Mesendoderm (in vitro differentiated cells): ENCODE data around the gene PKNOX2.

Source experiments
- DNase-seq: peaks from one replicate; pipeline ENCODE4 v3.0.0; 2013
- H2AK5ac ChIP-seq: 2 replicates; pipeline ENCODE4 v1.6.1; 2013; ENCODE audit warnings: low read length, inconsistent platforms
- H2BK120ac ChIP-seq: 2 replicates; pipeline ENCODE4 v1.6.1; 2013; ENCODE audit warnings: low read depth, mild to moderate bottlenecking, low read length, moderate library complexity, mixed read lengths
- H2BK15ac ChIP-seq: replicated peaks from 2 replicates; pipeline ENCODE4 v1.6.1; 2013; ENCODE audit warnings: low read depth, mild to moderate bottlenecking, moderate library complexity
- H2BK5ac ChIP-seq: 2 replicates; pipeline ENCODE4 v1.6.1; 2013; ENCODE audit warnings: low read length, inconsistent platforms
- H3K18ac ChIP-seq: 2 replicates; pipeline ENCODE4 v1.6.1; 2013; ENCODE audit warnings: mild to moderate bottlenecking, low read length, mixed read lengths
- H3K23ac ChIP-seq: one replicate; pipeline ENCODE4 v1.6.1; 2013; ENCODE audit warnings: low read length
- H3K27ac ChIP-seq: 2 replicates; pipeline ENCODE4 v1.5.1; 2013; ENCODE audit warnings: low read depth, mild to moderate bottlenecking, inconsistent platforms, low read length, moderate library complexity
- H3K27me3 ChIP-seq: 2 replicates; pipeline ENCODE4 v1.6.1; 2013; ENCODE audit warnings: low read length, control low read depth, mild to moderate bottlenecking, inconsistent platforms; ENCODE audit not compliant: insufficient read depth, poor library complexity
- H3K36me3 ChIP-seq: 2 replicates; pipeline ENCODE4 v1.6.1; 2013; ENCODE audit warnings: low read length, inconsistent platforms; ENCODE audit not compliant: control insufficient read depth, insufficient read depth
- H3K4ac ChIP-seq: one replicate; pipeline ENCODE4 v1.6.1; 2013; ENCODE audit warnings: low read depth, mild to moderate bottlenecking, low read length, moderate library complexity
- H3K4me1 ChIP-seq: 2 replicates; pipeline ENCODE4 v1.6.1; 2013; ENCODE audit warnings: low read depth, low read length, inconsistent platforms; ENCODE audit not compliant: control insufficient read depth
- H3K4me2 ChIP-seq: 2 replicates; pipeline ENCODE4 v1.6.1; 2013; ENCODE audit warnings: low read length
- H3K4me3 ChIP-seq: 2 replicates; pipeline ENCODE4 v1.5.1; 2013; ENCODE audit warnings: mild to moderate bottlenecking, low read length
- H3K56ac ChIP-seq: one replicate; pipeline ENCODE4 v1.6.1; 2013; ENCODE audit warnings: low read length
- H3K79me1 ChIP-seq: 2 replicates; pipeline ENCODE4 v1.6.1; 2013; ENCODE audit warnings: low read length, inconsistent platforms
- H3K79me2 ChIP-seq: 2 replicates; pipeline ENCODE4 v1.6.1; 2013; ENCODE audit warnings: mild to moderate bottlenecking, low read length; ENCODE audit not compliant: control insufficient read depth, insufficient read depth
- H3K9ac ChIP-seq: 2 replicates; pipeline ENCODE4 v1.6.1; 2013; ENCODE audit warnings: low read length, inconsistent platforms
- H4K5ac ChIP-seq: one replicate; pipeline ENCODE4 v1.6.1; 2013; ENCODE audit warnings: low read length
- H4K8ac ChIP-seq: one replicate; pipeline ENCODE4 v1.6.1; 2013; ENCODE audit warnings: low read depth, mild to moderate bottlenecking, control low read depth, low read length, moderate library complexity
- WGBS: extraction: QIAGEN DNeasy Blood & Tissue Kit; methylation state at CpG from one replicate; pipeline ENCODE4 v1.1.7; 2013; ENCODE audit warnings: low lambda C conversion rate, missing lambda C conversion rate; ENCODE audit not compliant: insufficient coverage; ENCODE audit errors: extremely low coverage; 5-methylcytosine and 5-hydroxymethylcytosine counted together

The PKNOX2 gene

GRCh38 chr11:125418396-125418795, 253.8 kb downstream of the PKNOX2 start:
- Histone ChIP-seq H4K8ac (no peak overlapping the region), H3K23ac (no peak overlapping the region), H3K27ac (no peak overlapping the region), H4K5ac (no peak overlapping the region), H3K79me1 (no peaks in the 10 kb centered on the region), H2BK15ac (no peak overlapping the region), H3K79me2 (no peaks in the 10 kb centered on the region), H3K4me1 (no peaks in the 10 kb centered on the region), H3K27me3 (no peaks in the 10 kb centered on the region), H3K4me3 (no peak overlapping the region), H2BK5ac (no peak overlapping the region), H3K4me2 (no peak overlapping the region), H3K9ac (no peak overlapping the region), H3K36me3 (no peaks in the 10 kb centered on the region), H3K56ac (peak overlapping the region; percentile 17), H3K18ac (no peak overlapping the region), H2AK5ac (no peak overlapping the region), H3K4ac (no peak overlapping the region), H2BK120ac (no peak overlapping the region)
- DNase-seq, result peak; percentile 80
- no CpG with 5 or more reads among the region's 9 CpGs for whole genome bisulfite sequencing

GRCh38 chr11:125422681-125423080, 258.1 kb downstream of the PKNOX2 start:
- no peak overlapping the region for H2BK120ac ChIP-seq
- no peaks in the 10 kb centered on the region for H3K36me3 ChIP-seq
- no peaks in the 10 kb centered on the region for H3K79me1 ChIP-seq
- H3K4ac ChIP-seq, result no peak overlapping the region
- DNase-seq, result no peak
- no peak overlapping the region for H4K5ac ChIP-seq
- H4K8ac ChIP-seq, result no peak overlapping the region
- no peak overlapping the region for H3K27ac ChIP-seq
- no peaks in the 10 kb centered on the region for H3K27me3 ChIP-seq
- no peaks in the 10 kb centered on the region for H3K79me2 ChIP-seq
- no peak overlapping the region for H3K4me2 ChIP-seq
- H3K56ac ChIP-seq, result no peak overlapping the region
- H3K9ac ChIP-seq, result no peak overlapping the region
- no peak overlapping the region for H3K23ac ChIP-seq
- H2BK15ac ChIP-seq, result no peak overlapping the region
- H2BK5ac ChIP-seq, result no peak overlapping the region
- H3K18ac ChIP-seq, result no peak overlapping the region
- no CpG with 5 or more reads among the region's 4 CpGs for WGBS
- H3K4me1 ChIP-seq, result no peaks in the 10 kb centered on the region
- H2AK5ac ChIP-seq, result no peak overlapping the region
- H3K4me3 ChIP-seq, result no peak overlapping the region

- H3K36me3 ChIP-seq, result no peaks in the 10 kb centered on the region
- no peak overlapping the region for H2BK120ac ChIP-seq
- H4K8ac ChIP-seq, result no peak overlapping the region
- H3K4ac ChIP-seq, result no peak overlapping the region
- H3K79me1 ChIP-seq, result no peaks in the 10 kb centered on the region
- H3K18ac ChIP-seq, result no peak overlapping the region
- no peak overlapping the region for H2AK5ac ChIP-seq
- no peak overlapping the region for H3K27ac ChIP-seq
- H3K79me2 ChIP-seq, result no peaks in the 10 kb centered on the region
- no peak overlapping the region for H3K23ac ChIP-seq
- H3K4me3 ChIP-seq, result no peak overlapping the region
- no peak overlapping the region for H3K9ac ChIP-seq
- H2BK5ac ChIP-seq, result no peak overlapping the region
- no peaks in the 10 kb centered on the region for H3K27me3 ChIP-seq
- H2BK15ac ChIP-seq, result no peak overlapping the region
- WGBS, result no CpG with 5 or more reads among the region's 9 CpGs
- no peak overlapping the region for H3K56ac ChIP-seq
- no peak overlapping the region for H4K5ac ChIP-seq
- no peaks in the 10 kb centered on the region for H3K4me1 ChIP-seq
- DNase-seq, result peak; percentile 39
- no peak overlapping the region for H3K4me2 ChIP-seq
These were observed 258.8 kb downstream of the PKNOX2 start for GRCh38 chr11:125423247-125423849.

DNA sequence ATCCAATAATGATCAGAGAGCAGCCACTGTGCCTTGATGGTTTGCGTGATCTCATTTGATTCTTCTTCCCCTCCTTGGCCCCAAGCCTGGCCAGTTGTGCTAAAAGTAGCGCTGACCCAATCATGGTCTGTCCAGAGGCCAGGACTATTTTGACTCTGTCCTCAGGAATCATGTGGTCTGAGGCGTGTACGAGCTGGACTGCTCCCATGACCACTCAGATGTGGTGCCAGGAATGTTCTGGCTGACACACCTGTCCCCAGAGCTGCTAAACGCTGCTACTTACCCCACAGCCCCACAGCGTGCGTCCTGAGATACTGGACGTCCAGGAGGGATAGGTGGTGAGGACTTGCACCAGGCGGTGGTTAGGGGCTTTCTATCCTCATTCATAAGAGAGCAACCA, 261.1 kb downstream of the PKNOX2 start:
- no peaks in the 10 kb centered on the region for H3K36me3 ChIP-seq

DNA sequence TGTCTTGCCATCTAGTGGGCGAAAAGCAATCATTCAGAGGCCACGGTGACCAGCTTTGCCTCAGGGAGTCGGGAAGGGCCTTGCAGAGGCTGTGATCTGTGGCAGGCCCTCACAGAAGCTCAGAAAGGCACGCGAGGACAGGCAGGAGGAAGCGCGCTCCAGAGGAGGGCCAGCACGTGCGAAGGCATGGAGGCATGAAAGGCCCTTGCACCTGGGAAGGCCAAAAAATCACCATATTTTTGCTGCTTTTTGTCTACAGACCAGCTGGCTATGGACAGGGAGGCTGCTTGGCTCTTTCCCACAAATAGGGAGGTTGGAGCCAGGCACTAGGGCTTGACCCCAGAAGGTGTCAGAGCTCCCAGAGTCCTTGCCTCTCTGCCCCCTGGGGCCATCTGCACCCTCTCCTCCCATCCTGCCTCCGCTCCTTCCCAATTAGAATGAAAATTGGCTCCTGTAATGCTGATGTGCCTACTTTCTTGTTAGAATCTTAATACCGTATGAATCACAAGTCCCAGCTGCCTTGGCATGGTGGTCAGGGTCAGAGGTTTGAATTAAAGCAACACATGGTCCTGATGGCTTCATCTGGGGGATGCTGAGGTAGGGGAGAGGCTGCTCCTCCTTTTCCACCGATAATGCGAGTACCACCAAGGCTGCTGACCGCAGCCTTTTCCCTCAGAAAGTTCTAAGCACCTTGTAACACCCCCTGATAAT, 262.4 kb downstream of the PKNOX2 start:
- no peaks in the 10 kb centered on the region for H3K79me1 ChIP-seq
- no peak overlapping the region for H2BK5ac ChIP-seq
- H3K4ac ChIP-seq, result no peak overlapping the region
- no peak overlapping the region for H3K27ac ChIP-seq
- no peak overlapping the region for H4K5ac ChIP-seq
- no peak overlapping the region for H2BK15ac ChIP-seq
- no peak overlapping the region for H3K9ac ChIP-seq
- H3K4me2 ChIP-seq, result no peak overlapping the region
- no peaks in the 10 kb centered on the region for H3K36me3 ChIP-seq
- H2AK5ac ChIP-seq, result no peak overlapping the region
- H2BK120ac ChIP-seq, result no peak overlapping the region
- no peaks in the 10 kb centered on the region for H3K79me2 ChIP-seq
- H3K4me3 ChIP-seq, result no peak overlapping the region
- H3K18ac ChIP-seq, result no peak overlapping the region
- H4K8ac ChIP-seq, result no peak overlapping the region
- no peak overlapping the region for H3K23ac ChIP-seq
- H3K56ac ChIP-seq, result peak overlapping the region; percentile 42
- no peaks in the 10 kb centered on the region for H3K27me3 ChIP-seq
- WGBS, result no CpG with 5 or more reads among the region's 14 CpGs
- H3K4me1 ChIP-seq, result no peaks in the 10 kb centered on the region
- no peak for DNase-seq

More for the DNA sequence above, 261.1 kb downstream of the PKNOX2 start:
- no peak overlapping the region for H2BK5ac ChIP-seq
- H2AK5ac ChIP-seq, result no peak overlapping the region
- H3K18ac ChIP-seq, result no peak overlapping the region
- no CpG with 5 or more reads among the region's 9 CpGs for WGBS
- H4K5ac ChIP-seq, result no peak overlapping the region
- no peaks in the 10 kb centered on the region for H3K27me3 ChIP-seq
- H3K27ac ChIP-seq, result no peak overlapping the region
- H3K9ac ChIP-seq, result no peak overlapping the region
- H3K4me1 ChIP-seq, result no peaks in the 10 kb centered on the region
- H3K56ac ChIP-seq, result no peak overlapping the region
- no peak overlapping the region for H3K23ac ChIP-seq
- no peak overlapping the region for H3K4me3 ChIP-seq
- no peak overlapping the region for H3K4me2 ChIP-seq
- DNase-seq, result no peak
- H2BK15ac ChIP-seq, result no peak overlapping the region
- no peak overlapping the region for H3K4ac ChIP-seq
- H3K79me1 ChIP-seq, result no peaks in the 10 kb centered on the region
- H2BK120ac ChIP-seq, result no peak overlapping the region
- H3K79me2 ChIP-seq, result no peaks in the 10 kb centered on the region
- H4K8ac ChIP-seq, result no peak overlapping the region
